HG03521 (cell line): ENCODE results near the gene RASA4B.
"Not testable (repeated sequence)": the region's sequence is repeated elsewhere in the genome, so short reads cannot be mapped to it uniquely, and the experiment has no call there.

Experiments
- ATAC-seq: cut with Tn5 transposase; IDR thresholded peaks from one replicate; pipeline ENCODE4 v1.9.1; 2021; ENCODE audit warnings: mild to moderate bottlenecking, moderate library complexity; ENCODE audit not compliant: unreplicated experiment

Gene RASA4B

DNA sequence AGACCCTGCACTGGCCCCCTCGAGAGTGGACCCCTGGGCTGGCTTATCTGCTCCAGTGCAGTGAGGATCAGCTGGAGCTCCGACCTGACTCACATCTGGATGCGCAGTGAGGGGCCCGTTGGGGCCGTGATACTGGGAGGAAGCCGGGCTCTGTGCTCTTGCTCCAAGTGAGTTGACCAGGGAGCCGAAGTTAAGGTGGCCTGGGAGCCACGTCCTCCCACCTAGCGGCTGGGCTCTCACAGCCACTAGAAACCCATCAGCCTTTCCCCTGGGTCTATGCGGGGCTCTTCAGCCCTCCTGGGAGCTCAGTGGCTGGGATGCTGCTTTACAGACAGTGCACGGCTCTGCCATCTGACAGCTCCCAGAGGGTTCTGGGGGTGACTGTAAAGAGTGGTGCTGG lies 62.0 kb downstream of the RASA4B start:
- no peak for ATAC-seq

DNA sequence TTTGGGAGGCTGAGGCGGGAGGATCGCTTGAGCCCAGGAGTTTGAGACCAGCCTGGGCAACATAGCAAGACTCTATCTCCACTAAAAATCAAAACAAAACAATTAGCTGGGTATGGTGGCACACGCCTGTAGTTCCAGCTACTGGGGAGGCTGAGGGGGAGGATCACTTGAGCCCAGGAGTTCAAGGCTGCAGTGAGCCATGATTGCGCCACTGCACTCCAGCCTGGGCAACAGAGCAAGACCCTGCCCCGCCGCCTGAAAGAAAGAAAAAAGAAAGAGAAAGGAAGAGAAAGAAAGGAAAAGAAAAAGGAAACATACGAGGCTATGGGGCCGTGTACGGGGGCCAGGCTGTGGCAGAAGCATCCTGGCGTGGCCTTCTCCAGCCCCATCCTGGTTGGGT lies 62.6 kb downstream of the RASA4B start:
- ATAC-seq, result not testable (repeated sequence)

DNA sequence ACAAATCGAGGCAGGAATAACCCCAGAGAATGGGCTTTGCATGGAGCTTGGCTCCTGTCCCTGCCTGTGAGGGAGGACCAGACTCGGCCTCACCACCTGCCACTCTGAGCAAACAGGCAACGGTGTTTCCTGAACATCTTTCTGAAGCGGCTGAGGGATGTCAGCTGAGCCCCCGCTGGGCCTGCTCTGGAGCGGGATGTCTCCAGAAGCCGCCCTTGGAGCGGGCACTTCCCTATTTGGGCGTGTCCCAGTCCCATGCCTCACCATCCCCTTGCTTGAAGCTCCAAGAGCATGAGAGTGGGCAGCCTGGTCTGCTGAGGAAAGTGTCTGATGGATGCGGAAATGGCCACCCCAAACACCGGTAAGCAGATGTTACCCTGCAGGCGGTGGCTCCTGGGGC lies 63.1 kb downstream of the RASA4B start:
- ATAC-seq, result no peak

GRCh38 chr7:102453319-102453718 lies 64.3 kb downstream of the RASA4B start:
- ATAC-seq, result no peak

DNA sequence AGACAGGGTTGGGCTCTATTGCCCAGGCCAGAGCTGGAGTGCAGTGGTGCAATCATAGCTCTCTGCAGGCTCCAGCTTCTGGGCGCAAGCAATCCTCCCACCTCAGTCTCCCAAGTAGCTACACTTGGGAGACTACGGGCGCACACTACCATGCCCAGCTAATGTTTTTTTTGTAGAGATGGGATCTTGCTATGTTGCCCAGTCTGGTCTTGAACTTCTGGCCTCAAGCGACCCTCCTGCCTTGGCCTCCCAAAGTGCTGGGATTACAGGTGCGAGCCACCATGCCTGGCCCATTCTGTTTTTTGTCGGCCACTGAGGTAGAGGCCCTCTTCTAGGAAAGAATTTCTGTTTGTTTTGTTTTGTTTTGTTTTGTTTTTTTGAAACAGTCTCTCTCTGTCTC lies 65.1 kb downstream of the RASA4B start:
- ATAC-seq, result no peak

DNA sequence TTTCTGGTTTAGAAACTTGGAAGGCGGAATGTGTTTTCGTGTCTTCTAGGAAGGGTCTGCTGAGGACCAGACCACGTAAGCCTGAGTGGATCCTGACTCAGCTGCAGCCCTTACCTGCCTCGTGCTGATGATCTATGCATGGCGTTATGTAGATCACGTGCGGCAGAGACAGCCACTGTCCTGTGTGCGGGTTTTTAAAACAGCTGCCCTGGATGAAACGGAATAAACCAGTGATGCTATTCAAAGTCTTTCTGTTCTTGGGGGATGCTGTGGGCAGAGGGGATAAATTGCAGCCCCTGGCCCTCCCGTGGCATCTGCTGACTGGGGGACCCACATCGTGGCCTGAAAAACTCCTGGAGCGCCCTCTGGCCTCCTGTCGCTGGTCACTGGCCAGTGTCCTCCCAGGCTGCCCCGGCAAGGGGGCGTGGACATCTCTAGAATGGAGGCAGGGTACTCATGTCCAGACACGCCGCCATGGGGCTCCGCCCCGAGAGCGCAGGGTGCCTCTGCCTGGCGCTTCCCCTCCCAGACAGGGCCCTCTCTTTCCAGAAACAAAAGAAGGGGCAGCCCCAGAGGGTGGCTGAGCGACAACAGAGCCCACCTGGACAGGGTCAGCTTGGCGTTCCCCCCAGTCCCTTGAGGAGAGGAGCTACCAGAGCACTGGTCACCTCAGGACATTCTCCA lies 66.1 kb downstream of the RASA4B start:
- no peak for ATAC-seq

DNA sequence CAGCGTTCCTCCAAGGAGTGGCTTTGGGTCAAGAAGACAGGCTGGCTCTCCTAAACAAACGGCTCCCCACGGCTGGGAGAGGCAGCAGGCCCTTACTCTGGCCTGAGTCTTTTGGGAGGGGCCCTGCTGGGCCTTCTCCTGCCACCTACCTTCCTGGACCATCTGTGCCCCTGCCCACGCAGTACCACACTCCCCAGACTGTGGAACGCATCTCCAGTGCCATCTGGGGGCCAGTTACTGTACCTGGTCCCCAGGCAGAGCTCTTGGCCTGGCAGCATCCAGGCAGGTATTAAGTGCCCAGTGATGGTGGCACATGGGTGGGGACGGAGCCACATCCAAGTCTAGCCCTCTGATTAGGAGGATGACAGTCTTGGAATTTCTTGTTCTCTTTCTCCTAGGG lies 67.3 kb downstream of the RASA4B start:
- ATAC-seq, result no peak

- no peak for ATAC-seq
Observed at GRCh38 chr7:102449136-102449535, 68.4 kb downstream of the RASA4B start.

DNA sequence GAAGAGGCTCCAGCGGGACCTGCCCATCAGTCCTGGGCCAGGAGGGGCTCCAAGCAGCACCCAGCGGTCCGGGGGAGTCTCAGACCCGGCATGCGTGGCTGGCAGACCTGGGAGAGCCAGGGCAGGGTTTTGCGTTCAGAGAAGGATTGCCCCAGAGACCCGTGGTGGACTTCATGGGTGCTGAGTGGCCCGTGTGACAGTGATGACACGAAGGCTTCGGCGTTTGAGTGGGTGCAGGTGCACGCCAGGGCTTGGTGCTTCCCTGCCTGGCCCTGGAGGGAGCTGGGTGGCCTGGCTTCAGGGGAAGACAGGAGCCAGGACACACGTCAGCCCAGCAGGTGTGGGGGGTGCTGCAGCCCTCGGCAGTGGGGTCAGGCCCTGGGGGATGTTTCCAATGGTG lies 70.3 kb downstream of the RASA4B start:
- ATAC-seq, result no peak

DNA sequence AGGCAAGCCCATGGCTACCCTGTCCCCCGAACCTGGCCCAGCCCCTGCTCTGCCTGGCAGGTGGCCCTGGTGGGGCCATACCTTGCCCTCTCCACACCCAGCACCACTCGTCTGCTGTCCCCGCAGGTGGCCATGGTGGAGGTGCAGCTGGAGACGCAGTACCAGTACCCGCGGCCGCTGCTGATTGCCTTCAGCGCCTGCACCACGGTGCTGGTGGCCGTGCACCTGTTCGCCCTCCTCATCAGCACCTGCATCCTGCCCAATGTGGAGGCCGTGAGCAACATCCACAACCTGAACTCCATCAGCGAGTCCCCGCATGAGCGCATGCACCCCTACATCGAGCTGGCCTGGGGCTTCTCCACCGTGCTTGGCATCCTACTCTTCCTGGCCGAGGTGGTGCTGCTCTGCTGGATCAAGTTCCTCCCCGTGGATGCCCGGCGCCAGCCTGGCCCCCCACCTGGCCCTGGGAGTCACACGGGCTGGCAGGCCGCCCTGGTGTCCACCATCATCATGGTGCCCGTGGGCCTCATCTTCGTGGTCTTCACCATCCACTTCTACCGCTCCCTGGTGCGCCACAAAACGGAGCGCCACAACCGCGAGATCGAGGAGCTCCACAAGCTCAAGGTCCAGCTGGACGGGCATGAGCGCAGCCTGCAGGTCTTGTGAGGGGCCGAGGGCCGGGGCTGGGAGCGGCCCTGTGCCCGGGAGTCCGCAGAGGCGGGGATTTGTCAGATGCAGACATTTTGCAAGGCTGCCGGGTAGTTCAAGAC lies 71.0 kb downstream of the RASA4B start:
- no peak for ATAC-seq

- ATAC-seq, result no peak
Observed at GRCh38 chr7:102445674-102446071, 71.9 kb downstream of the RASA4B start.

DNA sequence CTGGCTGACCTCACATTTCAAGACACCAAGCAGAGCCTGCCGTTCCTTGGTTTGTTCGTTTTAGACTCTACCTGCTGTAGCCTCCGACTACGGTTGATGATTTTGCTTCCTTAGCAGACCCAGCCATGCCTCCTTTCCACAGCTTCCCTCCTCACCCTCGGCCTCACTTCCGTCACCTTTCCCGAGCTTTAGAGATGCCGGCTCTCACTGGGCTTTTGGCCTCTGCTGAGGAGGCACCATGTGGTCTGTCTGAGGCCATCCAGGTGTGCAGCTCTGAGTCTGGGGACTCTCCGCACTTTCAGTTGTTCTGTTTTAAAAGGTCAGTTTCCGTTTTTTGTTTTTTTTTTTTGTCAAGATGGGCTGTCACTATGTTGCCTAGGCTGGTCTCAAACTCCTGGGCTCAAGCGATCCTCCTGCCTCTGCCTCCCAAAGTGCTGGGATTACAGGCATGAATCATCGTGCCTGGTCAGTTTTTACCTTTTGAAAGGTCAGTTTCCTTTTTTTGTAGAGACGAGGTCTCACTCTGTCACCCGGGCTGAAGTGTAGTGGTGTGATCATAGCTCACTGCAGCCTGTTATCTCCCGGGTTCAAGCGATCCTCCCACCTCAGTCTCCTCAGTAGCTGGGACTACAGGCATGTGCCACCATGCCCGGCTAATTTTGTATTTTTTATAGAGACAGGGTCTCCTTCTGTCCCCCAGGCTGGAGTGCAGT lies 72.5 kb downstream of the RASA4B start:
- ATAC-seq, result peak; percentile 44

DNA sequence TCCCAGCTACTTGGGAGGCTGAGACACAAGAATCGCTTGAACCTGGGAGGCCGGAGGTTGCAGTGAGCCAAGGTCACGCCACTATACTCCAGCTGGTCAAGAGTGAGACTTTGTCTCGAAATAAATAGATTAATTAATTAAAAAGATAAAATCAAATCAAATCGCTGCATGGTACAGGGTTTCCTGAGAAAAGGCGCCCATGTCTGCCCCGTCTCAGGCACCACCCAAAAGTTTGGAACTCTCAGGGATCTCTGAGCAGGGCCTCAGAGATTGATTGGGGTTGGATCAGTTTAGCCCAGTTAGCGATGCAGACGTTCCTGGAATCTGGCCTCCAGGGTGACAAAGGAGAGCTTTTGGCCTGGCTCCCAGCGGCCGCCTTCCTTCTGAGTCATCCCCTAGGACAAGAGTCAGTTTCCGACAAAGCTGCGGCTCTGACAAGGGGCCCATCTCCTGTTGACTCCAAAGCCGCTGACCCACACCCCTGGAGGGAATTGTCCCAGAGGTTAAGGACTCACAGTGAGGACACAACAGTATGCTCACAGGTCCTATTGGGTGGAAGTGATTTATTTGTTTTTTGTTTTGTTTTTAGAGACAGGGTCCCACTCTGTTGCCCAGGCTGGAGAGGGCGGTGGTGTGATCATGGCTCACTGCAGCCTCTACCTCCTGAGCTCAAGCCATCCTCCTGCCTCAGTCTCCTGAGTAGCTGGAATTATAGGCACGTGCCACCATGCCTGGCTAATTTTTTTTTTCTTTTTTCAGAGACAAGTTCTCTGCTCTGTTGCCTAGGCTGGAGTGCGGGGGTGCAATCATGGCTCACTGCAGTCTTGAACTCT lies 77.4 kb downstream of the RASA4B start:
- no peak for ATAC-seq

DNA sequence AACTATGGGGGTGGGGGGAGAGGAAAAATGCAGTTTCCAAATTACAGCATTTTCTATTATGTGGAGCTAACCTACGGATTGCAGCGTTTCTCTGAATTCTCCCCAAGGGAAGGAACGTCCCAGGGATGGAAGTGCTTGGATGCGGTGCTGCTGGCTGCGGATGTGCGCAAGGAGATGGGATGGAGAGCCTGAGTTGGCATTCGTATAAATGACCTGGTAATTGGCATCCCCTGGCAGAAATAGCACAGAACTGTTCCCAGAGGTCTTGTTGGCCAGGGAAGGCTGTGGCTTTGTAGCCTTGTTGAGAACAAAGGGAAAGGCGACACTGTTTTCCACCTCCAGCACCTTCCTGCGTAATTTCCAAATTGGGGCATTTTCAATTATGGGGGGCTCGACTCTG lies 81.5 kb downstream of the RASA4B start:
- ATAC-seq, result no peak

DNA sequence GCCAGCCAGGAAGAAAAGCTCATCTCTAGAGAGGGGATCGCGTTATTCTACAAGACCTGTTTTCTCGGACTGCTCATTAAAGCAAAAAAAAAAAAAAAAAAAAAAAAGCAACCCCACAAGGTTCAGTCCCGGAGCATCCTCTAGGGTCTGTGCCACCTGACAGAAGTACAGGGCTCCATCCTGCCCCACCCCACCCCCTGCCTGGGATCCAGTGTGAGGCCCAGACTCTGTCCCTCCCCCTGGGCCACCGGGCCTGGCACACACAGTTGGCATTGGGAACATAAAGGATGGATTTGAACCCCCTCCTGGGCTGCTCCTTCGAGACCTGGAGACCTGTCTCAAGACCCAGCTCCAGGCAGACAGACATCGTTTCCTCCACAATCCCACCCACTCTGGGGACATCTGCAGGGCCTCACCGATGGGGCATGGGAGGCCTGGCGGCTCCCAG lies 83.5 kb downstream of the RASA4B start:
- ATAC-seq, result no peak

DNA sequence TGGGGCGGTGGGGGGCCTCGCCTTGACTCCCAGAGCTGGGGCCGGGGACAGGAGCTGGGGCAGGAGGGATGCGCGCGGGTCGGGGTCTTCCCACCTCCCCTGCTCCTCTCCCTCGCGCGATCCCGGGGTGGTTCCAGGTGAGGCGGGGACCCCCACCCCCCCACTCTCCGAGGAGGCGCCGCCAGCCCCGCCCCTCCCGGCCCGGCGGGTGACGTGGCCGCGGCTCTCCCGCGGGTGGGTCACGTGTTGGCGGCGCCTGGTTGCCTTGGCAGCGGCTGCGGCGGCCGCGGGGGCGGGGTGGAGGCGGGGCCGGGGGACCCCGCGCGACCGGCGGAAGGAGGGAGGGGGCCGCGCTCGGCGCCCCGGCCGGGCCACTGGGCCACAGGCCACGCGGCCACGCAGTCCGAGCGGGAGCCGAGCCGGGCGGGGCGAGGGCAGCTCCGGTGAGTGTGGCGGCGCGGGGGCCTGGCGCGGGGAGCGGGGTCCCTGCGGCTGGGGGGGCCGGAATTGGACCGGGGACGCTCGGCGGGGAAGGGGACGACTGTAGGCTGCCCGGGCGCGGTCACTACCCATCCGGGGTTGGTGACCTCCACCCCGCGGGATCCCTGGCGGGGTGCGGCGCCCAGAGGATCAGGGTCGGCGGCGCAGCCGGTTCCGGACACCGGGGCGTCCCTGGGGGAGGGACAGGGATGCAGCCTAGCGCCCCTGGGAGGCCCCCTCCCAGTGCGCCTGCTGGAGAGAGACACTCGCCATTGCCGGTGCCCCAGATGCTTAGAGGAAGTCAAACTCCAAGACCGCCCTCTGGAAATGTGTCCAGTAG lies 84.1 kb downstream of the RASA4B start, which contains the start of gene ORAI2:
ORAI2 (plus strand) TSS at position 357 of the 820 bp plus-strand sequence. CDS start 5,382 bp downstream, outside the sequence.
- ATAC-seq, result peak; percentile 68
